Parathyroid adenoma (tissue), 2 donors: Measurements from ENCODE around the gene SPRYD4.
"Not testable (repeated sequence)": the region's sequence is repeated elsewhere in the genome, so short reads cannot be mapped to it uniquely, and the experiment has no call there.

Source experiments
- H2AFZ ChIP-seq: fragments of 300-600 bp; sonication (generic); one replicate; pipeline ENCODE4 v1.7.0; 2017; ENCODE audit warnings: antibody characterized with exemption, mild to moderate bottlenecking
- H3K27ac ChIP-seq: fragments of 300-600 bp; sonication (generic); one replicate; pipeline ENCODE4 v1.7.0; 2017
- H3K27me3 ChIP-seq: fragments of 300-600 bp; sonication (generic); one replicate; pipeline ENCODE4 v1.7.0; 2017; ENCODE audit warnings: low read length; ENCODE audit not compliant: control insufficient read depth, insufficient read depth
- H3K36me3 ChIP-seq: fragments of 300-600 bp; sonication (generic); one replicate; pipeline ENCODE4 v1.7.0; 2017; ENCODE audit warnings: low read length; ENCODE audit not compliant: control insufficient read depth, insufficient read depth
- H3K4me1 ChIP-seq: fragments of 300-600 bp; sonication (generic); one replicate; pipeline ENCODE4 v1.7.0; 2017; ENCODE audit warnings: control low read depth
- H3K4me2 ChIP-seq: fragments of 300-600 bp; sonication (generic); one replicate; pipeline ENCODE4 v1.7.0; 2017; ENCODE audit warnings: low read length
- H3K4me3 ChIP-seq: fragments of 300-600 bp; sonication (generic); one replicate; pipeline ENCODE4 v1.7.0; 2017; ENCODE audit warnings: low read depth, low read length
- H3K79me2 ChIP-seq: fragments of 300-600 bp; sonication (generic); one replicate; pipeline ENCODE4 v1.7.0; 2017; ENCODE audit warnings: control low read depth
- H3K9ac ChIP-seq: fragments of 300-600 bp; sonication (generic); one replicate; pipeline ENCODE4 v1.7.0; 2017; ENCODE audit warnings: mild to moderate bottlenecking
- H3K9me3 ChIP-seq: fragments of 300-600 bp; sonication (generic); one replicate; pipeline ENCODE4 v1.7.0; 2017; ENCODE audit warnings: low read length; ENCODE audit not compliant: control insufficient read depth
- TF ChIP-seq, protein P1 (sequence below): fragments of 300-600 bp; sonication (generic); IDR thresholded peaks from one replicate; pipeline ENCODE4 v1.7.0; 2017; ENCODE audit warnings: antibody characterized with exemption, mild to moderate bottlenecking
- donor health status: primary hyperparathyroidism.

The SPRYD4 gene

DNA sequence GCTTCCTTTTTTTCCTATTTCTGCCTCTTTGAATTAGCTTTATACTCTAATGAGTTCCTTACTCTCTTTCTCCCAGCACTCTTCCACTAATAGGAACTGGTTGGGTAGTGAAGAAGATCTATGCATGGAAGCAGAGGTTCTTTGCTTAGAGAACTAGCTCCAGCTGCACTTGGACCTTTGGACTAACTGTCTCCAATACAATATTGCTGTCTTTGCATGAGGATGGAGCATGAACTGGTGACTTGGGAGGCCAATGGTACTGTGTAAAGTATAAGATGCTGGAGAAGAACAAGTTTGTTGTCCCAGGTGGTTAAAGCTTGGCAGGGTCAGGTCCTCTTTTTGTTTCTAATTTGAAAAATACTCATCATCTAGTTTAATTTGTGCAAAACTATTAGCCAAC lies 22.0 kb downstream of the SPRYD4 start:
- H3K36me3 ChIP-seq = no peaks in the 10 kb centered on the region
- H3K79me2 ChIP-seq = no peaks in the 10 kb centered on the region
- no peak overlapping the region for H3K27ac ChIP-seq
- H3K9ac ChIP-seq = no peak overlapping the region
- no peak overlapping the region for H2AFZ ChIP-seq
- no peak overlapping the region for H3K4me2 ChIP-seq
- no peaks in the 10 kb centered on the region for H3K9me3 ChIP-seq
- no peak overlapping the region for H3K4me3 ChIP-seq
- no peaks in the 10 kb centered on the region for H3K27me3 ChIP-seq
- no peaks in the 10 kb centered on the region for H3K4me1 ChIP-seq
- TF ChIP-seq, protein P1, sequence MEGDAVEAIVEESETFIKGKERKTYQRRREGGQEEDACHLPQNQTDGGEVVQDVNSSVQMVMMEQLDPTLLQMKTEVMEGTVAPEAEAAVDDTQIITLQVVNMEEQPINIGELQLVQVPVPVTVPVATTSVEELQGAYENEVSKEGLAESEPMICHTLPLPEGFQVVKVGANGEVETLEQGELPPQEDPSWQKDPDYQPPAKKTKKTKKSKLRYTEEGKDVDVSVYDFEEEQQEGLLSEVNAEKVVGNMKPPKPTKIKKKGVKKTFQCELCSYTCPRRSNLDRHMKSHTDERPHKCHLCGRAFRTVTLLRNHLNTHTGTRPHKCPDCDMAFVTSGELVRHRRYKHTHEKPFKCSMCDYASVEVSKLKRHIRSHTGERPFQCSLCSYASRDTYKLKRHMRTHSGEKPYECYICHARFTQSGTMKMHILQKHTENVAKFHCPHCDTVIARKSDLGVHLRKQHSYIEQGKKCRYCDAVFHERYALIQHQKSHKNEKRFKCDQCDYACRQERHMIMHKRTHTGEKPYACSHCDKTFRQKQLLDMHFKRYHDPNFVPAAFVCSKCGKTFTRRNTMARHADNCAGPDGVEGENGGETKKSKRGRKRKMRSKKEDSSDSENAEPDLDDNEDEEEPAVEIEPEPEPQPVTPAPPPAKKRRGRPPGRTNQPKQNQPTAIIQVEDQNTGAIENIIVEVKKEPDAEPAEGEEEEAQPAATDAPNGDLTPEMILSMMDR = no peak

DNA sequence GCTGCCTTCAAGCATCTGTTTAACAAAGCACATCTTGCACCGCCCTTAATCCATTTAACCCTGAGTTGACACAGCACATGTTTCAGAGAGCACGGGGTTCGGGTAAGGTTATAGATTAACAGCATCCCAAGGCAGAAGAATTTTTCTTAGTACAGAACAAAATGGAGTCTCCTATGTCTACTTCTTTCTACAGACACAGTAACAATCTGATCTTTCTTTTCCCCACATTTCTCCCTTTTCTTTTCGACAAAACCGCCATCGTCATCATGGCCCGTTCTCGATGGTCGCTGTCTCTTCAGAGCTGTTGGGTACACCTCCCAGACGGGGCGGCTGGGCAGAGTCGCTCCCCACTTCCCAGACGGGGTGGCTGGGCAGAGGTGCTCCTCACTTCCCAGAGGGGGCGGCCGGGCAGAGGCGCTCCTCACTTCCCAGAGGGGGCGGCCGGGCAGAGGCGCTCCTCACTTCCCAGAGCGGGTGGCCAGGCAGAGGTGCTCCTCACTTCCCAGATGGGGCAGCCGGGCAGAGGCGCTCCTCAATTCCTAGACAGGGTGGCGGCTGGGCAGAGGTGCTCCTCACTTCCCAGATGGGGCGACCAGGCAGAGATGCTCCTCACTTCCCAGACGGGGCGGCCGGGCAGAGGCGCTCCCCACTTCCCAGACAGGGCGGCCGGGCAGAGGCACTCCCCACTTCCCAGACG lies 25.2 kb downstream of the SPRYD4 start:
- not testable (repeated sequence) for H3K4me3 ChIP-seq, H3K79me2 ChIP-seq, H3K27ac ChIP-seq, H3K4me2 ChIP-seq, H3K27me3 ChIP-seq, H3K9ac ChIP-seq, H3K9me3 ChIP-seq, H2AFZ ChIP-seq, H3K36me3 ChIP-seq, H3K4me1 ChIP-seq

DNA sequence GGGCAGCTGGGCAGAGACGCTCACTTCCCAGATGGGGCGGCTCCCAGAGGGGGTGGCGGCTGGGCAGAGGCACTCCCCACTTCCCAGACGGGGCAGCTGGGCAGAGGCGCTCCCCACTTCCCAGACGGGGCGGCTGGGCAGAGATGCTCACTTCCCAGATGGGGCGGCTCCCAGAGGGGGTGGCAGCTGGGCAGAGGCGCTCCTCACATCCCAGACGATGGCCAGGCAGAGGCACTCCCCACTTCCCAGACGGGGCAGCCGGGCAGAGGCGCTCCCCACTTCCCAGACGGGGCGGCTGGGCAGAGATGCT lies 25.7 kb downstream of the SPRYD4 start:
- not testable (repeated sequence) for H3K79me2 ChIP-seq, H3K4me3 ChIP-seq

DNA sequence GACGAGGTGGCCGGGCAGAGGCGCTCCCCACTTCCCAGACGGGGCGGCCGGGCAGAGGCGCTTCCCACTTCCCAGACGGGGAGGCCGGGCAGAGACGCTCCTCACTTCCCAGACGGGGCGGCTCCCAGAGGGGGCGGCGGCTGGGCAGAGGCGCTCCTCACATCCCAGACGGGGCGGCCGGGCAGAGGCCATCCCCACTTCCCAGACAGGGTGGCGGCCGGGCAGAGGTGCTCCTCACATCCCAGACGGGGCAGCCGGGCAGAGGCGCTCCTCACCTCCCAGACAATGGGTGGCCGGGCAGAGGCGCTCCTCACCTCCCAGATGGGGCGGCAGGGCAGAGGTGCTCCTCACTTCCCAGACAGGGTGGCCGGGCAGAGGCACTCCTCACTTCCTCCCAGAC lies 26.1 kb downstream of the SPRYD4 start:
- not testable (repeated sequence) for H3K79me2 ChIP-seq, H3K9ac ChIP-seq, H3K4me2 ChIP-seq, H2AFZ ChIP-seq, H3K36me3 ChIP-seq, H3K9me3 ChIP-seq, H3K4me3 ChIP-seq, H3K27me3 ChIP-seq, H3K27ac ChIP-seq, H3K4me1 ChIP-seq

More for the DNA sequence above, 25.7 kb downstream of the SPRYD4 start:
- H3K27me3 ChIP-seq, H2AFZ ChIP-seq, H3K9me3 ChIP-seq, H3K36me3 ChIP-seq, H3K4me1 ChIP-seq, H3K4me2 ChIP-seq, H3K9ac ChIP-seq, H3K27ac ChIP-seq: not testable (repeated sequence)

DNA sequence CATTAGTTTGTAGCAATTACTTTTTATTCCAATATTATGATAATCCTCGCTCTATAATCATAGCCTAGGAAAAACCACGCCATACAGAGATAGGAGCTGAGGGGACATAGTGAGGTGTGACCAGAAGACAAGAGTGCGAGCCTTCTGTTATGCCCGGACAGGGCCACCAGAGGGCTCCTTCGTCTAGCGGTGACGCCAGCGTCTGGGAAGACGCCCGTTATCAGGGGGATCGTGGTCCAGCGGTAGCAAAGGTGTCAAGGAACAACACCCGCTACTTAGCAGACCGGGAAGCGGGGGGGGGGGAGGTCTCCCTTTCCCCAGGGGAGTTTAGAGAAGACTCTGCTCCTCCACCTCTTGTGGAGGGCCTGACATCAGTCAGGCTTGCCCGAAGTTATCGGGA lies 28.3 kb downstream of the SPRYD4 start:
- not testable (repeated sequence) for H3K4me3 ChIP-seq, H3K36me3 ChIP-seq, H3K9ac ChIP-seq

DNA sequence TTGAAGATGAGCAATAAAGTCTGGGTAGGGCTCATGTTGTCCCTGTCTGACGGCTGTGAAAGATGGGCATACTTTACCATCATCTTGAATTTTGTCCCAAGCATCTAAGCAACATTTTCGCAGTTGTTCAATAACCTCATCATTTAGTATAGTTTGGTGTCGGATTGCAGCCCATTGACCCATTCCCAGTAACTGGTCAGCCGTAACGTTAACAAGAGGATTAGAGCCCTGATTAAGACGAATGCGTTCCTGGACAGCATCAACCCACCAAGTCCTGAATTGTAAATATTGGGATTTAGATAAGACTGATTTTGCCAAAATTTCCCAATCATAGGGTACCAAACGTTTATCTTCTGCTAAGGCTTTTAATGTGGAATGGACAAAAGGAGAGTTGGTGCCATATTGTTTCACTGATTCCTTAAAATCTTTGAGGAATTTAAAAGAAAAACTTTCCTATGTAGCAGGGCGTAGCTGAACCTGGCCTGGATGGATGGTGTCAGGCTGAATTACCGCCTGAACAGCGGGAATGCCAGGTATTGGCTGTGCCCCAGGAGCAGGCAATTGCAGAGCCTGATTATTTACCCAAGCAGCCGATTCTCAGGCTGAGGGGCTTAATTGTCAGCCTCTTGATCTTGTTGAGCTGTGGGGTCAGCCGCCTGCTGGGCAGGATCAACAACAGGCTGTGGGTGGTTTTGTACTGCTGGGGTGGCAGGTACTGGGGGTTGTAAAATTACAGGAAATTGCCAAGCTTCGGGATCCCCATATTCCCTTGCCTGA lies 29.9 kb downstream of the SPRYD4 start:
- H3K9me3 ChIP-seq, H3K9ac ChIP-seq, H3K4me3 ChIP-seq, H3K79me2 ChIP-seq, H2AFZ ChIP-seq, H3K27me3 ChIP-seq, H3K36me3 ChIP-seq, H3K27ac ChIP-seq, H3K4me2 ChIP-seq, H3K4me1 ChIP-seq: not testable (repeated sequence)

More for the DNA sequence above, 28.3 kb downstream of the SPRYD4 start:
- not testable (repeated sequence) for H3K9me3 ChIP-seq, H3K27ac ChIP-seq, H2AFZ ChIP-seq, H3K79me2 ChIP-seq, H3K27me3 ChIP-seq, H3K4me2 ChIP-seq, H3K4me1 ChIP-seq
- TF ChIP-seq, protein P1 = peak; percentile 38

DNA sequence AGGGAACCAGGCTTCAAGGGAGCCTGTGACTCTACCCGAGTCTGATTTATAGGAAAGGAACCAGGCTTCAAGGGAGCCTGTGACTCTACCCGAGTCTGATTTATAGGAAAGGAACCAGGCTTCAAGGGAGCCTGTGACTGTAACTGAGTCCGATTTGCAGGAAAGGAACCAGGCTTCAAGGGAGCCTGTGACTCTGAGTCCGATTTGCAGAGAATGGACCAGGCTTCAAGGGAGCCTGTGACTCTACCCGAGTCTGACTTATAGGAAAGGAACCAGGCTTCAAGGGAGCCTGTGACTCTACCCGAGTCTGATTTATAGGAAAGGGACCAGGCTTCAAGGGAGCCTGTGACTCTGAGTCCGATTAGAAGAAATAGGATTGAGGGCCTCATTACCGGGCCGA lies 31.1 kb downstream of the SPRYD4 start:
- not testable (repeated sequence) for H3K27me3 ChIP-seq, H3K27ac ChIP-seq, H3K9ac ChIP-seq, H3K36me3 ChIP-seq, H3K9me3 ChIP-seq, H3K79me2 ChIP-seq, H2AFZ ChIP-seq, H3K4me2 ChIP-seq, H3K4me3 ChIP-seq, H3K4me1 ChIP-seq

DNA sequence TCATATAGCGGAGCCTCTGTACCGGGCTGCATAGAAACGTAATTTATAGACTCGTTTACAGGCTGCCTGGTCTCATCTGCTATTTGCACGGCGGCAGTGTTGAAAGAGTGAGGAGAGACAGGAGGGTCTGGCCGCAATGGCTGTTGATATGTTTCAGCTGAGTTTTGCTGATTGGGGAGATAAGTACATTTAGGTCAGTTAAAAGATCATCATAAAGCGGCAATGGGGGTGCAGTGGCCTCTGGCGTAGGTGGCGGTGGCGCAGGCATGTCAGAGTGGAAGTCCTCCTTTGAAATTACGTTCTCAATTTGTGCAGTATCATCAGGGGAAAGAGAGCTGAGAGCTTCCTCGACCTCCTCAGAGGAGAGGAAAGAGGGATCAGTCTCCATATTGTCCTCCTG lies 31.5 kb downstream of the SPRYD4 start:
- H3K36me3 ChIP-seq, H3K4me1 ChIP-seq, H3K79me2 ChIP-seq, H3K9ac ChIP-seq, H3K4me3 ChIP-seq, H2AFZ ChIP-seq, H3K27ac ChIP-seq, H3K27me3 ChIP-seq, H3K4me2 ChIP-seq, H3K9me3 ChIP-seq: not testable (repeated sequence)
